Small intestine (tissue), 7 donors: ENCODE measurements around the gene MT1B. TPM values are rescaled to one million over a fixed set of nuclear protein-coding genes. Genes with fewer than 3 reads are reported as not detected.

Experiments used
- DNase-seq, 2 donors: peaks; one replicate each; pipeline versions ENCODE4 v3.0.0 to v3.0.0-alpha.2; 2013
- FAIRE-seq: peaks from 2 replicates; lab custom pipeline; 2012; peaks lifted over from hg19 to GRCh38; lab: Jason Lieb, UNC
- H3K27ac ChIP-seq, 3 donors: one replicate each; pipeline ENCODE4 v1.5.1; 2013; ENCODE audit warnings: low read length in 2 of 3, mild to moderate bottlenecking in 2 of 3, control low read depth in 1 of 3, inconsistent platforms in 1 of 3, low read depth in 1 of 3, moderate library complexity in 1 of 3
- H3K27me3 ChIP-seq, 3 donors: one replicate each; pipeline ENCODE4 v1.6.1; 2013; ENCODE audit warnings: low read length in 3 of 3, inconsistent platforms in 1 of 3; ENCODE audit not compliant: control insufficient read depth in 3 of 3, insufficient read depth in 3 of 3
- H3K36me3 ChIP-seq, 3 donors: one replicate each; pipeline ENCODE4 v1.6.1; 2013; ENCODE audit warnings: low read length in 3 of 3, inconsistent platforms in 1 of 3, low read depth in 1 of 3, mild to moderate bottlenecking in 1 of 3, moderate library complexity in 1 of 3; ENCODE audit not compliant: control insufficient read depth in 3 of 3, insufficient read depth in 2 of 3
- H3K4me1 ChIP-seq, 3 donors: one replicate each; pipeline ENCODE4 v1.6.1; 2013; ENCODE audit warnings: low read length in 2 of 3, inconsistent platforms in 1 of 3, low read depth in 1 of 3, mild to moderate bottlenecking in 1 of 3, moderate library complexity in 1 of 3; ENCODE audit not compliant: control insufficient read depth in 3 of 3, insufficient read depth in 2 of 3
- H3K4me3 ChIP-seq, 3 donors: one replicate each; pipeline ENCODE4 v1.5.1; 2013; ENCODE audit warnings: low read length in 3 of 3, control low read depth in 1 of 3, inconsistent platforms in 1 of 3, low read depth in 1 of 3, mild to moderate bottlenecking in 1 of 3, moderate library complexity in 1 of 3
- H3K9me3 ChIP-seq, 2 donors: one replicate each; pipeline ENCODE4 v1.6.1; 2013; ENCODE audit warnings: low read depth in 1 of 2, low read length in 1 of 2; ENCODE audit not compliant: control insufficient read depth in 2 of 2, insufficient read depth in 1 of 2
- WGBS, 3 donors: extraction: QIAGEN DNeasy Blood & Tissue Kit; methylation state at CpG; one replicate each; pipeline ENCODE4 v1.1.7; 2013; 5-methylcytosine and 5-hydroxymethylcytosine counted together
- polyA plus RNA-seq, 4 donors: library from polyadenylated mRNA; stranded (reverse) in 3 of 4; unstranded in 1 of 4; fragments of 200-250 nt in 3 of 4; fragments of 120-200 nt in 1 of 4; gene quantifications; one replicate each; pipeline versions ENCODE4 v1.2.1 to v1.2.3, GENCODE V29; 2013
- donor health status: healthy with polysubstance abuse.
- donor health status: control.
- donor health status: control.
- donor health status: Bipolar disorder and iron deficiency.
- donor health status: healthy.

Gene MT1B
- polyA plus RNA-seq, 4 donors, result not detected

DNA sequence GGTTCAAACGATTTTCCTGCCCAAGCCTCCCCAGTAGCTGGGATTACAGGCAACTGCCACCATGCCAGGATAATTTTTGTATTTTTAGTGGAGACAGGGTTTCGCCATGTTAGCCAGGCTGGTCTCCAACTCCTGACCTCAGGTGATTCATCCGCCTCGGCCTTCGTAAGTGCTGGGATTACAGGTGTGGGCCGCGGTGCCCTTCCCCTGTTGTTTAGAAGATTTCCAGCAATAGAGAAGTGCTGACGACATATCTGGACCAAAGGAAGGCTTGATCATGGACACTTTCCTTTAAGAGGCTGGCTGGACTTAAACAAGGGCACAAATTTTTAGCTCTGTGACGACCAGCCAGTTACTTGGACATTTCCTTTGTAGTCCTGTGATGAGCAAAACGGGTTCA, 20.5 kb upstream of the MT1B start:
- Histone ChIP-seq H3K4me3 (no peak overlapping the region), H3K36me3 (no peaks in the 10 kb centered on the region), H3K4me1 (peaks cover 0 to 7% (median 0%) of the 10 kb centered on the region in 3 donors), H3K9me3 (no peaks in the 10 kb centered on the region), H3K27ac (no peak overlapping the region), H3K27me3 (peaks cover 0 to 60% (median 16%) of the 10 kb centered on the region in 3 donors)
- FAIRE-seq (no peak), DNase-seq (no peak)
- 83 to 84% (median 84%) methylated on average over 10 of the region's 10 CpGs for WGBS, 3 donors

DNA sequence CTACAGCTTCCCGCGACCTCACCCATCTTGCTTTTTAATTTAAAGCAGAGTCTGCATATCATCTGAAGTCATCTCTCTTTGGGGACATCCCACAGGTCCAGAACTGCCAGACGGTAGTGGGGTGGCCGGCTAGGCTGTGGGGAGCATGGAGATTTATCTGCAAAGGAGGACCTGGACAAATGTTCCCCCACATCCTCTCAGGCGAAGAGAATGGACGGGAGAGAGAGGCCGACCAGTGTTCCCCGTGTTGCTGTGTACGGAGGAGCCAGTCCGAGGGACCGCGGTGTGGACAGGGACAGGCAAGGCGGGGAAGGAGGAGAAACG, 19.9 kb upstream of the MT1B start:
- FAIRE-seq, result no peak
- no peak for DNase-seq
- H3K4me3 ChIP-seq, result peak overlapping the region in 2 of 3 donors; percentile 42 to 45
- H3K36me3 ChIP-seq, result no peaks in the 10 kb centered on the region
- WGBS, 3 donors, result 21 to 25% (median 25%) methylated on average over 14 of the region's 14 CpGs
- H3K4me1 ChIP-seq, result peaks cover 0 to 7% (median 0%) of the 10 kb centered on the region in 3 donors
- H3K9me3 ChIP-seq, result no peaks in the 10 kb centered on the region
- H3K27me3 ChIP-seq, result peaks cover 0 to 64% (median 19%) of the 10 kb centered on the region in 3 donors
- H3K27ac ChIP-seq, result peak overlapping the region in 1 of 3 donors; percentile 62

DNA sequence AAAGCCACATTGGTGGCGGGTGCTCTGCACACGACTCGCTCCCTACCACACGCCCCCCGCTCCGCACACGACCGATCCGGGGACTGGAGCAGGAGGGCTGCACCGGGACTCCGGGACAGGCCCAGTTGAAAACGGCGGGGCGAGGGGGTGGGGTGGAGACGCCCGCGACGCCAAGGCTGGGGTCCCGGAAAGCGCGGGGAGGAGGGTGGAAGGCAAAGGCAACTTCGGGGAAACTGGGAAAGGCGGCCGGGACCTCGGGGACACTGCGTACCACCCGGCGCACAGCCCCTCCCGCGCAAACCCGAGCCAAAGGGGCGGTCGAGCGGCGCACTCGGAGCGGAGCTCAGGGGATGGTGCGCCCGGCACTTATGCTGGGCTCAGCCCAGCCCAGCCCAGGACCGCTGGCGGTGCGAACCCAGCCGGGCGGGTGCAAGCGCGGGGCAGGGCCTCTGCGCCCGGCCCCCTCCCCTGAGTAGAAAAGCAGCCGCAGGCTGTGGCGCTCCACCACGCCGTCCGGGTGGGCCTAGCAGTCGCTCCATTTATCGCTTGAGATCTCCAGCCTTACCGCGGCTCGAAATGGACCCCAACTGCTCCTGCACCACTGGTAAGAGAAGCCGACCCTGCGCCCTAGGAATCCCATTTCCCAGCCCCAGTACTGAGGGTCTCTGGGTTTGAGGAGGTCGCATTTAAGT, 19.4 kb upstream of the MT1B start, which contains the start of gene MT1M:
MT1M (plus strand) TSS at position 504 of the 692 bp plus-strand sequence; CDS start at position 577, 73 bp downstream.
- Histone ChIP-seq H3K36me3 (no peaks in the 10 kb centered on the region), H3K27me3 (peaks cover 0 to 66% (median 19%) of the 10 kb centered on the region in 3 donors), H3K27ac (peak within 1 kb of the TSS in 1 of 3 donors; percentile 64), H3K4me3 (peak within 1 kb of the TSS in 2 of 3 donors; percentile 42 to 45), H3K4me1 (peaks cover 0 to 7% (median 0%) of the 10 kb centered on the region in 3 donors), H3K9me3 (no peaks in the 10 kb centered on the region)
- DNase-seq, result peak in 1 of 2 donors; percentile 37
- FAIRE-seq, result no peak
- WGBS, 3 donors, result 2 to 3% (median 3%) methylated on average over 32 to 61 of the region's 61 CpGs

DNA sequence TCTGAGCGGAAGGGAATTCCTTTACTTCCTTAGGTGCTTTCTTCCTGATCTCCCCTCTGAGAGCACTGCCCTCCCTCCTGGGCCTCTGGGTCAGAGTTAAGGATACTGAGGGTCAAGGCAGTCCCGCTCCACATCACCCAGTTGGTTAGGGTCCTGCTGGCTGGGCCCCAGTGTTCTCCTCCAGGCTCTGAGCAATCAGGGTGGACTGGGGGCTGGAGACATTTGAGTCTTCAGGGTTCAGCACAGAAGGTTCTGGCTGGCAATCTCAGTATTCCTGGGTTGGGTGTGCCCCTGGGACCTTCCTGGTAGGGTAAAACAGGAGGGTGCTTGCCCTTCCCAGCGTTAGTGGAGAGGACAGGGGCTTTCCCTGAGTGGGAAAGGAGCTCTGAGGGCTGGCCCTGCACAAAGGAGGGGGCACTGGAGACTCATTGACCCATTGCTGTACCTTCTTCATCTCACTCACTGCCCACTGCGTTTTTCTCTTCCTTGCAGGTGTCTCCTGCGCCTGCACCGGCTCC, 18.8 kb upstream of the MT1B start:
- H3K9me3 ChIP-seq, result no peaks in the 10 kb centered on the region
- no peaks in the 10 kb centered on the region for H3K36me3 ChIP-seq
- peak overlapping the region in 2 of 3 donors; percentile 42 to 45 for H3K4me3 ChIP-seq
- peak overlapping the region in 1 of 3 donors; percentile 64 for H3K27ac ChIP-seq
- H3K27me3 ChIP-seq, result peaks cover 0 to 72% (median 21%) of the 10 kb centered on the region in 3 donors
- DNase-seq, result peak in 1 of 2 donors; percentile 29
- peaks cover 0 to 7% (median 0%) of the 10 kb centered on the region in 3 donors for H3K4me1 ChIP-seq
- no peak for FAIRE-seq
- 19 to 37% (median 27%) methylated on average over 6 of the region's 6 CpGs for WGBS, 3 donors

DNA sequence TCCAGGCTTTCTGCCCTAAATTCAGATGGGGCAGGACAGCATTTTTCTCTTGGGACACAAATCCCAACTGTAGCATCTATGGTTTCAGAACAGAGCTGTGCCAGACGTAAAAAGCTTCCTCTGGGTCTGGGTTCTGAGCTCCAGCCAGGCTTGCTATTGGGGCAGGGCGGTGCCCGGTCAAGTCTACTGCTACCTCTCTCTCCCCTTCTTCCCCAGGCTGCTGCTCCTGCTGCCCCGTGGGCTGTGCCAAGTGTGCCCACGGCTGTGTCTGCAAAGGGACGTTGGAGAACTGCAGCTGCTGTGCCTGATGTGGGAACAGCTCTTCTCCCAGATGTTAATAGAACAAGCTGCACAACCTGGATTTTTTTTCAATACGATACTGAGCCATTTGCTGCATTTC, 18.2 kb upstream of the MT1B start:
- no peaks in the 10 kb centered on the region for H3K9me3 ChIP-seq
- H3K4me1 ChIP-seq, result peaks cover 0 to 8% (median 0%) of the 10 kb centered on the region in 3 donors
- WGBS, 3 donors, result 57 to 61% (median 59%) methylated on average over 7 of the region's 7 CpGs
- H3K27me3 ChIP-seq, result peaks cover 0 to 79% (median 21%) of the 10 kb centered on the region in 3 donors
- H3K36me3 ChIP-seq, result no peaks in the 10 kb centered on the region
- no peak overlapping the region for H3K27ac ChIP-seq
- no peak for FAIRE-seq
- no peak for DNase-seq
- no peak overlapping the region for H3K4me3 ChIP-seq

DNA sequence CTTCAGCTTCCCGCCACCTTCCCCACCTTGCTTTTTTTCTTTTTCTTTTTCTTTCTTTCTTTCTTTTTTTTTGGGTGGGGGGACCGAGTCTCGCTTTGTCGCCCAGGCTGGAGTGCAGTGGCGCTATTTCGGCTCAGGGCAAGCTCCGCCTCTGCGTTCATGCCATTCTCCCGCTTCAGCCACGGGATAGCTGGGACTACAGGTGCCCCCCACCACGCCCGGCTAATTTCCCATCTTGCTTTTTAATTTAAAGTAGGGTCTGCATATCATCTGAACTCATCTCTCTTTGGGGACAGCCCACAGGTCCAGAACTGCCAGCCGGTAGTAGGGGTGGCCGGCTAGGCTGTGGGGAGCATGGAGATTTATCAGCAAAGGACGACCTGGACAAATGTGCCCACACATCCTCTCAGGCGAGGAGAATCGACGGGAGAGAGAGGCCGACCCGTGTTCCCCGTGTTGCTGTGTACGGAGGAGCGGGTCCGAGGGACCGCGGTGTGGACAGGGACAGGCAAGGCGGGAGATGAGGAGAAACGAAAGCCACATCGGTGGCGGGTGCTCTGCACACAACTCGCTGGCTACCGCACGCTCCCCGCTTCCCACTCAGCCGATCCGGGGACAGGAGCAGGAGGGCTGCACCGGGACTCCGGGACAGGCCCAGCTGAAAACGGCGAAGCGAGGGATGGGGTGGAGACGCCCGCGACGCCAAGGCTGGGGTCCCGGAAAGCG, 16.8 kb upstream of the MT1B start:
- DNase-seq, result no peak
- H3K9me3 ChIP-seq, result no peaks in the 10 kb centered on the region
- FAIRE-seq, result no peak
- 19 to 33% (median 20%) methylated on average over 47 of the region's 47 CpGs for WGBS, 3 donors
- H3K27ac ChIP-seq, result no peak overlapping the region
- H3K27me3 ChIP-seq, result peaks cover 0 to 92% (median 26%) of the 10 kb centered on the region in 3 donors
- H3K4me1 ChIP-seq, result peaks cover 0 to 12% (median 2%) of the 10 kb centered on the region in 3 donors
- no peaks in the 10 kb centered on the region for H3K36me3 ChIP-seq
- H3K4me3 ChIP-seq, result peak overlapping the region in 1 of 3 donors; percentile 27

DNA sequence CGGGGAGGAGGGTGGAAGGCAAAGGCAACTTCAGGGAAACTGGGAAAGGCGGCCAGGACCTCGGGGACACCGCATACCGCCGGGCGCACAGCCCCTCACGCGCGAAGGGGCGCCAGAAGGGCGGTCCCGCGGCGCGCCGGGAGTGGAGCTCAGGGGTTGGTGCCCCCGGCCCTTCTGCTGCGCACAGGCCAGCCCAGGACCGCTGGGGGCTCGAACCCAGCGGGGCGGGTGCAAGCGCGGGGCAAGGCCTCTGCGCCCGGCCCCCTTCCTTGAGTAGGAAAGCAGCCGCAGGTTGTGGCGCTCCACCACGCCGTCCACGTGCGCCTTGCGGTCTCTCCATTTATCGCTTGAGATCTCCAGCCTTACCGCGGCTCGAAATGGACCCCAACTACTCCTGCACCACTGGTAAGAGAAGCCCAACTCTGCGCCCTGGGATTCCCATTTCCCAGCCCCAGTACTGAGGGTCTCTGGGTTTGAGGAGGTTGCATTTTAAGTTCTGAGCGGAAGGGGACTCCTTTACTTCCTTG, 16.2 kb upstream of the MT1B start:
- H3K4me3 ChIP-seq, result peak overlapping the region in 1 of 3 donors; percentile 27
- no peak for FAIRE-seq
- WGBS, 3 donors, result 12 to 20% (median 13%) methylated on average over 32 to 40 of the region's 40 CpGs

More for the DNA sequence above, 16.2 kb upstream of the MT1B start:
- Histone ChIP-seq H3K9me3 (no peaks in the 10 kb centered on the region), H3K27ac (no peak overlapping the region), H3K36me3 (no peaks in the 10 kb centered on the region), H3K4me1 (peaks cover 0 to 12% (median 2%) of the 10 kb centered on the region in 3 donors), H3K27me3 (peaks cover 0 to 96% (median 26%) of the 10 kb centered on the region in 3 donors)
- no peak for DNase-seq
